Body of pancreas (tissue), 4 donors: ENCODE results near the gene CUTA. TPM values are rescaled to one million over a fixed set of nuclear protein-coding genes. Genes with fewer than 3 reads are reported as not detected.

ENCODE experiments used
- ATAC-seq: fragments of 150-250 bp; one replicate; pipeline ENCODE4 v1.9.1; 2016
- DNase-seq, 4 donors: peaks; one replicate each; pipeline ENCODE4 v3.0.0-alpha.2; 2019
- H3K27ac ChIP-seq, 4 donors: fragments of 200-600 bp; sonication (generic); 1 replicate in 3 of 4; 2 replicates in 1 of 4; pipeline versions ENCODE4 v1.5.1 to v1.6.1; 2016 to 2019; ENCODE audit warnings: mild to moderate bottlenecking in 1 of 4, mixed read lengths in 1 of 4, moderate library complexity in 1 of 4
- H3K27me3 ChIP-seq, 2 donors: fragments of 200-600 bp; sonication (generic); one replicate each; pipeline ENCODE4 v1.6.0; 2016; ENCODE audit warnings: mild to moderate bottlenecking in 1 of 2
- H3K36me3 ChIP-seq, 2 donors: fragments of 200-600 bp; sonication (generic); replicated peaks in 1 of 2; 2 replicates each; pipeline ENCODE4 v1.5.1; 2016; ENCODE audit warnings: low read depth in 2 of 2; ENCODE audit not compliant: insufficient read depth in 1 of 2
- H3K4me1 ChIP-seq: fragments of 200-600 bp; sonication (generic); one replicate; pipeline ENCODE4 v1.6.0; 2016
- H3K4me3 ChIP-seq, 2 donors: fragments of 200-600 bp; sonication (generic); 1 replicate in 1 of 2; 2 replicates in 1 of 2; pipeline ENCODE4 v1.5.1; 2016 to 2019
- H3K9me3 ChIP-seq, 3 donors: fragments of 200-600 bp; sonication (generic); 1 replicate in 2 of 3; 2 replicates in 1 of 3; pipeline ENCODE4 v1.5.1; 2016
- CTCF ChIP-seq, 7 experiments: fragments of 450-650 bp in 4 of 7; fragments of 200-600 bp in 3 of 7; sonication (generic) in 3 of 7; IDR thresholded peaks; one replicate each; pipeline ENCODE4 v1.5.1; 2016 to 2019; ENCODE audit warnings: antibody characterized with exemption in 7 of 7
- POLR2A ChIP-seq, 3 donors: fragments of 450-650 bp; IDR thresholded peaks; one replicate each; pipeline ENCODE4 v1.6.1; 2016; ENCODE audit warnings: antibody characterized with exemption in 3 of 3, mild to moderate bottlenecking in 2 of 3
- WGBS, 2 donors: methylation state at CpG; one replicate each; pipeline ENCODE4 v1.1.5; 2017; 5-methylcytosine and 5-hydroxymethylcytosine counted together
- intact Hi-C: fragments of 100-400 bp; cut with DNase I; formaldehyde crosslinking; loops from one replicate; pipeline ENCODE4 v1.15.1; 2023
- total RNA-seq, 2 donors: library from RNA; depleted of rRNA; stranded (reverse); fragments of >200 nt; gene quantifications; one replicate each; pipeline ENCODE4 v1.1.0, GENCODE V29; 2016

The CUTA gene
- total RNA-seq, 2 donors from 2014 or later: 87.7 to 126 TPM

GRCh38 chr6:33440649-33441309 is 22.9 kb upstream of the CUTA start:
- WGBS, 2 donors: 78 to 83% methylated on average over 16 to 19 of the region's 19 CpGs
- Histone ChIP-seq H3K27ac (no peak overlapping the region), H3K4me3 (no peak overlapping the region), H3K36me3 (no peaks in the 10 kb centered on the region), H3K9me3 (no peaks in the 10 kb centered on the region), H3K27me3 (no peaks in the 10 kb centered on the region), H3K4me1 (no peaks in the 10 kb centered on the region)
- intact Hi-C loops: no loop called here
- no peak for TF ChIP-seq POLR2A (IDR thresholded peaks at IDR 0.05)
- TF ChIP-seq CTCF (IDR thresholded peaks at IDR 0.05): no peak
- ATAC-seq: no peak
- no peak for DNase-seq

GRCh38 chr6:33439956-33440648 is 22.2 kb upstream of the CUTA start:
- 69 to 70% methylated on average over 9 of the region's 9 CpGs for WGBS, 2 donors
- DNase-seq: no peak
- H3K27ac ChIP-seq: no peak overlapping the region
- no peaks in the 10 kb centered on the region for H3K9me3 ChIP-seq
- H3K4me1 ChIP-seq: no peaks in the 10 kb centered on the region
- H3K27me3 ChIP-seq: no peaks in the 10 kb centered on the region
- no peak overlapping the region for H3K4me3 ChIP-seq
- no peak for ATAC-seq
- TF ChIP-seq CTCF (IDR thresholded peaks at IDR 0.05) (no peak), POLR2A (IDR thresholded peaks at IDR 0.05) (no peak)
- intact Hi-C loops: no loop called here
- H3K36me3 ChIP-seq: no peaks in the 10 kb centered on the region

GRCh38 chr6:33438978-33439594 is 21.2 kb upstream of the CUTA start:
- no peaks in the 10 kb centered on the region for H3K36me3 ChIP-seq
- TF ChIP-seq CTCF (IDR thresholded peaks at IDR 0.05) (no peak), POLR2A (IDR thresholded peaks at IDR 0.05) (no peak)
- H3K9me3 ChIP-seq: no peaks in the 10 kb centered on the region
- DNase-seq (no peak), ATAC-seq (no peak)
- no peak overlapping the region for H3K27ac ChIP-seq
- 84 to 85% methylated on average over 3 of the region's 3 CpGs for WGBS, 2 donors
- intact Hi-C loops: no loop called here
- H3K27me3 ChIP-seq: no peaks in the 10 kb centered on the region
- H3K4me3 ChIP-seq: no peak overlapping the region
- H3K4me1 ChIP-seq: no peaks in the 10 kb centered on the region

- DNase-seq (no peak), ATAC-seq (no peak)
- Histone ChIP-seq H3K4me3 (no peak overlapping the region), H3K27me3 (no peaks in the 10 kb centered on the region), H3K4me1 (no peaks in the 10 kb centered on the region), H3K27ac (no peak overlapping the region), H3K9me3 (no peaks in the 10 kb centered on the region), H3K36me3 (no peaks in the 10 kb centered on the region)
- intact Hi-C loops: no loop called here
- 90 to 93% methylated on average over 16 to 18 of the region's 18 CpGs for WGBS, 2 donors
- no peak for TF ChIP-seq CTCF (IDR thresholded peaks at IDR 0.05)
- no peak for TF ChIP-seq POLR2A (IDR thresholded peaks at IDR 0.05)
Measured at GRCh38 chr6:33437666-33438065, 19.8 kb upstream of the CUTA start.
